Adrenal gland (tissue), 5 donors: ENCODE data around the gene RALGPS1.

Experiments
- POLR2A ChIP-seq, 2 donors: fragments of 450-650 bp; IDR thresholded peaks; one replicate each; pipeline ENCODE4 v1.6.1; 2017; ENCODE audit warnings: antibody characterized with exemption in 2 of 2, mild to moderate bottlenecking in 2 of 2, moderate library complexity in 1 of 2
- TF ChIP-seq, protein P1 (sequence below), 6 experiments: fragments of 450-650 bp in 4 of 6; fragments of 200-600 bp in 2 of 6; sonication (generic) in 1 of 6; IDR thresholded peaks; 1 replicate in 5 of 6; 2 replicates in 1 of 6; pipeline versions ENCODE4 v1.5.1 to v1.8.0; 2016 to 2021; ENCODE audit warnings: antibody characterized with exemption in 6 of 6, mild to moderate bottlenecking in 2 of 6, moderate library complexity in 1 of 6
- donor health status: DM: no; HTN: no; CAD: no.

DNA sequence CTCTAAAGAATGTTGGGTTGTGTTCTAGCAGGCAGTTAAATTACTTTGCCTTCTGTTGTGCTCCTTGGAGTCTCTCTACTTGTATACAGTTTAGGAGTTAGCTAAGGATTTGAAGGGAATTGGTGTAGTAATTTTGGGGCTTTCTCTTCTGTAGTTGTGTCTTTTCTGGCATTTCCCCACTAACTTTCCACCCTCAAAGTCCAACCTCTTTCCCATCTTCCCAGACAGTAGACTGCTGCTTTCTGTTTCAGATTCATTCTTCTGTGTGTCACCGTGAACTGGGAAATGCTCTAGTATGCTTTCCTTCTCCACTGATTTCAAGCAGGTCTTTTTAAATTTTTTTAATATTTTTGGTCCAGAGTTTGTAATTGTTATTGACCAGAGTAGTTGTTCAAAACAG, 212.4 kb downstream of the RALGPS1 start:
- TF ChIP-seq, protein P1, sequence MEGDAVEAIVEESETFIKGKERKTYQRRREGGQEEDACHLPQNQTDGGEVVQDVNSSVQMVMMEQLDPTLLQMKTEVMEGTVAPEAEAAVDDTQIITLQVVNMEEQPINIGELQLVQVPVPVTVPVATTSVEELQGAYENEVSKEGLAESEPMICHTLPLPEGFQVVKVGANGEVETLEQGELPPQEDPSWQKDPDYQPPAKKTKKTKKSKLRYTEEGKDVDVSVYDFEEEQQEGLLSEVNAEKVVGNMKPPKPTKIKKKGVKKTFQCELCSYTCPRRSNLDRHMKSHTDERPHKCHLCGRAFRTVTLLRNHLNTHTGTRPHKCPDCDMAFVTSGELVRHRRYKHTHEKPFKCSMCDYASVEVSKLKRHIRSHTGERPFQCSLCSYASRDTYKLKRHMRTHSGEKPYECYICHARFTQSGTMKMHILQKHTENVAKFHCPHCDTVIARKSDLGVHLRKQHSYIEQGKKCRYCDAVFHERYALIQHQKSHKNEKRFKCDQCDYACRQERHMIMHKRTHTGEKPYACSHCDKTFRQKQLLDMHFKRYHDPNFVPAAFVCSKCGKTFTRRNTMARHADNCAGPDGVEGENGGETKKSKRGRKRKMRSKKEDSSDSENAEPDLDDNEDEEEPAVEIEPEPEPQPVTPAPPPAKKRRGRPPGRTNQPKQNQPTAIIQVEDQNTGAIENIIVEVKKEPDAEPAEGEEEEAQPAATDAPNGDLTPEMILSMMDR (IDR thresholded peaks at IDR 0.05): no peak
- no peak for TF ChIP-seq POLR2A (IDR thresholded peaks at IDR 0.05)
